Hepatocyte (in vitro differentiated cells): ENCODE results near the gene KLC3.

Source experiments
- EZH2 ChIP-seq: fragments of 200-600 bp; sonication (generic); IDR thresholded peaks from 2 replicates; pipeline ENCODE4 v1.6.1; 2016; ENCODE audit warnings: antibody characterized with exemption, mild to moderate bottlenecking, borderline replicate concordance
- TF ChIP-seq, protein P1 (sequence below): fragments of 200-600 bp; sonication (generic); IDR thresholded peaks from 2 replicates; pipeline ENCODE4 v1.5.1; 2016; ENCODE audit warnings: antibody characterized with exemption, mild to moderate bottlenecking; ENCODE audit not compliant: poor library complexity

DNA sequence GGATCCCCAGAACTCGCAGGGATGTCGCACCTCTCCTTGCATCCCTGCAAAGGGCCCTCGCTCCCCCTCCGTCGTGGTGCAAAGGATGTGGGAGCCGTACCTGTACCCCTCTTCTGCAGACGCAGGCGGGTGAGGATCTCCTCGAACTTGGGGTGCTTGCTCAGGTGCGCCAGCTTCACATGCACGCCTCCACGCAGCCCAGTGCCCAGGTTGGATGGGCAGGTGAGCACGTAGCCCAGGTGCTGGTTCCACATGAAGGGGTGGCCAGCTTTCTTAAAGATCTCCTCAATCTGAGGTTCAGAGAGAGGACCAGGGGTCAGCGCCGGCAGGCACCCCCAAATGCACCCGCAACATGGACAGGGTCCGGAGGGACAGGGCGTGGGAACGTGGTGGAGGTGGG, 33.2 kb upstream of the KLC3 start:
- TF ChIP-seq, protein P1, sequence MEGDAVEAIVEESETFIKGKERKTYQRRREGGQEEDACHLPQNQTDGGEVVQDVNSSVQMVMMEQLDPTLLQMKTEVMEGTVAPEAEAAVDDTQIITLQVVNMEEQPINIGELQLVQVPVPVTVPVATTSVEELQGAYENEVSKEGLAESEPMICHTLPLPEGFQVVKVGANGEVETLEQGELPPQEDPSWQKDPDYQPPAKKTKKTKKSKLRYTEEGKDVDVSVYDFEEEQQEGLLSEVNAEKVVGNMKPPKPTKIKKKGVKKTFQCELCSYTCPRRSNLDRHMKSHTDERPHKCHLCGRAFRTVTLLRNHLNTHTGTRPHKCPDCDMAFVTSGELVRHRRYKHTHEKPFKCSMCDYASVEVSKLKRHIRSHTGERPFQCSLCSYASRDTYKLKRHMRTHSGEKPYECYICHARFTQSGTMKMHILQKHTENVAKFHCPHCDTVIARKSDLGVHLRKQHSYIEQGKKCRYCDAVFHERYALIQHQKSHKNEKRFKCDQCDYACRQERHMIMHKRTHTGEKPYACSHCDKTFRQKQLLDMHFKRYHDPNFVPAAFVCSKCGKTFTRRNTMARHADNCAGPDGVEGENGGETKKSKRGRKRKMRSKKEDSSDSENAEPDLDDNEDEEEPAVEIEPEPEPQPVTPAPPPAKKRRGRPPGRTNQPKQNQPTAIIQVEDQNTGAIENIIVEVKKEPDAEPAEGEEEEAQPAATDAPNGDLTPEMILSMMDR, result no peak
- no peak for TF ChIP-seq EZH2
